Liver (tissue), 9 donors: ENCODE data around the gene PANK2. TPM values are rescaled to one million over a fixed set of nuclear protein-coding genes. Genes with fewer than 3 reads are reported as not detected.

Source experiments
- DNase-seq: peaks from one replicate; pipeline ENCODE4 v3.0.0-alpha.2; 2017; ENCODE audit warnings: low spot score
- H3K27ac ChIP-seq, 2 donors: one replicate each; pipeline ENCODE4 v1.7.0; 2013; ENCODE audit warnings: inconsistent platforms in 2 of 2, low read length in 2 of 2, control low read depth in 1 of 2, low read depth in 1 of 2, mild to moderate bottlenecking in 1 of 2
- H3K27me3 ChIP-seq, 4 donors: one replicate each; pipeline versions ENCODE4 v1.6.1 to v1.7.0; 2013; ENCODE audit warnings: low read length in 3 of 4, inconsistent platforms in 1 of 4, mild to moderate bottlenecking in 1 of 4, moderate library complexity in 1 of 4; ENCODE audit not compliant: control insufficient read depth in 4 of 4, insufficient read depth in 4 of 4
- H3K36me3 ChIP-seq, 4 donors: one replicate each; pipeline versions ENCODE4 v1.6.1 to v1.7.0; 2013; ENCODE audit warnings: low read length in 3 of 4, mild to moderate bottlenecking in 3 of 4, low read depth in 1 of 4, moderate library complexity in 1 of 4; ENCODE audit not compliant: control insufficient read depth in 4 of 4, insufficient read depth in 3 of 4
- H3K4me1 ChIP-seq, 4 donors: one replicate each; pipeline versions ENCODE4 v1.6.1 to v1.7.0; 2013; ENCODE audit warnings: low read length in 3 of 4, mild to moderate bottlenecking in 3 of 4, moderate library complexity in 1 of 4; ENCODE audit not compliant: control insufficient read depth in 4 of 4, insufficient read depth in 4 of 4
- H3K4me3 ChIP-seq, 3 donors: one replicate each; pipeline versions ENCODE4 v1.6.1 to v1.7.0; 2013; ENCODE audit warnings: low read length in 3 of 3, control low read depth in 1 of 3, low read depth in 1 of 3, mild to moderate bottlenecking in 1 of 3
- H3K9ac ChIP-seq, 2 donors: one replicate each; pipeline ENCODE4 v1.7.0; 2013; ENCODE audit warnings: low read length in 2 of 2, mild to moderate bottlenecking in 2 of 2, moderate library complexity in 2 of 2, control low read depth in 1 of 2, low read depth in 1 of 2
- H3K9me3 ChIP-seq, 4 donors: one replicate each; pipeline versions ENCODE4 v1.6.1 to v1.7.0; 2013; ENCODE audit warnings: low read length in 3 of 4; ENCODE audit not compliant: control insufficient read depth in 4 of 4
- FOXA2 ChIP-seq: IDR thresholded peaks from 2 replicates; pipeline ENCODE4 v1.6.1; 2016; ENCODE audit warnings: antibody characterized with exemption
- GABPA ChIP-seq, 2 donors: IDR thresholded peaks in 1 of 2; conservative IDR thresholded peaks in 1 of 2; 2 replicates each; pipeline ENCODE4 v1.6.1; 2016; ENCODE audit warnings: antibody characterized with exemption in 2 of 2, mild to moderate bottlenecking in 1 of 2, moderate library complexity in 1 of 2
- HNF4G ChIP-seq: IDR thresholded peaks from 2 replicates; pipeline ENCODE4 v1.6.1; 2016; ENCODE audit warnings: antibody characterized with exemption
- NR2F2 ChIP-seq: IDR thresholded peaks from 2 replicates; pipeline ENCODE4 v1.6.1; 2016; ENCODE audit warnings: antibody characterized with exemption
- SP1 ChIP-seq: IDR thresholded peaks from 2 replicates; pipeline ENCODE4 v1.6.1; 2018; ENCODE audit warnings: antibody characterized with exemption, mild to moderate bottlenecking
- TAF1 ChIP-seq: conservative IDR thresholded peaks from 2 replicates; pipeline ENCODE4 v1.6.1; 2016; ENCODE audit warnings: antibody characterized with exemption, mild to moderate bottlenecking
- WGBS: extraction: QIAGEN DNeasy Blood & Tissue Kit; methylation state at CpG from one replicate; pipeline ENCODE4 v1.1.7; 2013; 5-methylcytosine and 5-hydroxymethylcytosine counted together
- polyA plus RNA-seq, 2 donors: library from polyadenylated mRNA; stranded (reverse) in 1 of 2; unstranded in 1 of 2; fragments of 200-250 nt in 1 of 2; fragments of >200 nt in 1 of 2; fragmentation: Nextera tagmentation in 1 of 2; extraction: Ambion mirVana in 1 of 2; gene quantifications; one replicate each; pipeline versions ENCODE4 v1.2.1 to v1.2.3, GENCODE V29; 2013 to 2015
- total RNA-seq, 2 donors: library from RNA; depleted of rRNA; stranded (reverse); fragments of >200 nt; gene quantifications; one replicate each; pipeline ENCODE4 v1.2.3, GENCODE V29; 2014
- TF ChIP-seq, protein P1 (sequence below): fragments of 150-350 bp; IDR thresholded peaks from 2 replicates; pipeline ENCODE4 v1.5.1; 2017; ENCODE audit warnings: improper control_type of control experiment, low read depth, low read length; ENCODE audit not compliant: missing input control
- TF ChIP-seq, protein P2 (sequence below): IDR thresholded peaks from 2 replicates; pipeline ENCODE4 v1.6.1; 2016; ENCODE audit warnings: antibody characterized with exemption
- TF ChIP-seq, protein P3 (sequence below): IDR thresholded peaks from 2 replicates; pipeline ENCODE4 v1.6.1; 2016; ENCODE audit warnings: antibody characterized with exemption
- donor health status: healthy.
- donor health status: healthy.
- donor health status: healthy.
- donor health status: healthy.
- donor health status: healthy.

PANK2 gene
- total and polyA plus RNA-seq, 4 donors, result 10.6 to 27.7 (median 15.9) TPM

DNA sequence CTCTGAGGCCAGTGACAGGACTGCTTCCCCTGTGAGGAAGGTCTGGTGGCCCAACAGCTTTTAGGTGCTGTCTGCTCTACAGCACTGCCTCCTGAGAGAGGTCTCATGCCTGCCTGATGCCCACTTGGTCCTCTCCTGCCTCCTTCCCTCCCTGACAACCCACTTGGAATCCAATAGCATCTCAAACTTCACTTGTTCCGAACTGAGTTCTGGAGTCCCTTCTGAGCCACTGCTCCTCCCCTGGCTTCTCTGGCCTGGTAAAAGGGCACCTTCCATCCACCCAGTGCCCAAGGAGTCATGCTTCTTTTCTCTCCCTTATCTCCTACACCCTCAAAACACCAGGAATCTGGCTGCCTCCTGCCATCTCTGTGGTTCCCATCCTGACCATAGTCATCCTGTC lies 40.6 kb upstream of the PANK2 start (continued):
- TF ChIP-seq, protein P1, sequence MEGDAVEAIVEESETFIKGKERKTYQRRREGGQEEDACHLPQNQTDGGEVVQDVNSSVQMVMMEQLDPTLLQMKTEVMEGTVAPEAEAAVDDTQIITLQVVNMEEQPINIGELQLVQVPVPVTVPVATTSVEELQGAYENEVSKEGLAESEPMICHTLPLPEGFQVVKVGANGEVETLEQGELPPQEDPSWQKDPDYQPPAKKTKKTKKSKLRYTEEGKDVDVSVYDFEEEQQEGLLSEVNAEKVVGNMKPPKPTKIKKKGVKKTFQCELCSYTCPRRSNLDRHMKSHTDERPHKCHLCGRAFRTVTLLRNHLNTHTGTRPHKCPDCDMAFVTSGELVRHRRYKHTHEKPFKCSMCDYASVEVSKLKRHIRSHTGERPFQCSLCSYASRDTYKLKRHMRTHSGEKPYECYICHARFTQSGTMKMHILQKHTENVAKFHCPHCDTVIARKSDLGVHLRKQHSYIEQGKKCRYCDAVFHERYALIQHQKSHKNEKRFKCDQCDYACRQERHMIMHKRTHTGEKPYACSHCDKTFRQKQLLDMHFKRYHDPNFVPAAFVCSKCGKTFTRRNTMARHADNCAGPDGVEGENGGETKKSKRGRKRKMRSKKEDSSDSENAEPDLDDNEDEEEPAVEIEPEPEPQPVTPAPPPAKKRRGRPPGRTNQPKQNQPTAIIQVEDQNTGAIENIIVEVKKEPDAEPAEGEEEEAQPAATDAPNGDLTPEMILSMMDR, result no peak
- TF ChIP-seq TAF1 (no peak), HNF4G (no peak)
- TF ChIP-seq, protein P2, sequence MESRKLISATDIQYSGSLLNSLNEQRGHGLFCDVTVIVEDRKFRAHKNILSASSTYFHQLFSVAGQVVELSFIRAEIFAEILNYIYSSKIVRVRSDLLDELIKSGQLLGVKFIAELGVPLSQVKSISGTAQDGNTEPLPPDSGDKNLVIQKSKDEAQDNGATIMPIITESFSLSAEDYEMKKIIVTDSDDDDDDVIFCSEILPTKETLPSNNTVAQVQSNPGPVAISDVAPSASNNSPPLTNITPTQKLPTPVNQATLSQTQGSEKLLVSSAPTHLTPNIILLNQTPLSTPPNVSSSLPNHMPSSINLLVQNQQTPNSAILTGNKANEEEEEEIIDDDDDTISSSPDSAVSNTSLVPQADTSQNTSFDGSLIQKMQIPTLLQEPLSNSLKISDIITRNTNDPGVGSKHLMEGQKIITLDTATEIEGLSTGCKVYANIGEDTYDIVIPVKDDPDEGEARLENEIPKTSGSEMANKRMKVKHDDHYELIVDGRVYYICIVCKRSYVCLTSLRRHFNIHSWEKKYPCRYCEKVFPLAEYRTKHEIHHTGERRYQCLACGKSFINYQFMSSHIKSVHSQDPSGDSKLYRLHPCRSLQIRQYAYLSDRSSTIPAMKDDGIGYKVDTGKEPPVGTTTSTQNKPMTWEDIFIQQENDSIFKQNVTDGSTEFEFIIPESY, result no peak

DNA sequence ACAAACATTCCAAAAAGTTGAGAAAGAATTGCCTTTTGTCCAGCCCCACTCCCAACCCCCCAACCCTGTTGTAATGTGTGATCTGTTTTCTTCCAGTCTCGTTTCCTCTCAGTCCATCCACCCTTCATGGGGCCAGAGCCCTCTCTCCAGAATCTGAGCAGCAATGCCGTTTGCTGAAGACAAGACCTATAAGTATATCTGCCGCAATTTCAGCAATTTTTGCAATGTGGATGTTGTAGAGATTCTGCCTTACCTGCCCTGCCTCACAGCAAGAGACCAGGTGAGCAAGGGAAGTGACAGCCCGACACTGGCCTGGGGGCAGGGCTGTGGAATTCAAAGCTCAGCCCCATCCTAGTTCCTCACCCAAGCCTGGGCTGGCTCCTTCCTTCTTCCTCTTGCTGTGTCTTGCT lies 34.7 kb upstream of the PANK2 start:
- H3K4me1 ChIP-seq, result no peaks in the 10 kb centered on the region
- no peak overlapping the region for H3K27ac ChIP-seq
- H3K9me3 ChIP-seq, result no peaks in the 10 kb centered on the region
- H3K27me3 ChIP-seq, result no peaks in the 10 kb centered on the region
- H3K36me3 ChIP-seq, result peaks cover 11 to 22% (median 15%) of the 10 kb centered on the region in 4 donors
- no peak overlapping the region for H3K9ac ChIP-seq
- no peak for DNase-seq
- TF ChIP-seq, protein P2, result no peak
- TF ChIP-seq GABPA (IDR thresholded peaks at IDR 0.05 in 1 of 2, conservative IDR thresholded peaks at IDR 0.05 in 1 of 2), result no peak
- no peak for TF ChIP-seq HNF4G
- TF ChIP-seq, protein P1, result no peak
- no peak overlapping the region for H3K4me3 ChIP-seq
- 82% methylated on average over 4 of the region's 4 CpGs for WGBS

DNA sequence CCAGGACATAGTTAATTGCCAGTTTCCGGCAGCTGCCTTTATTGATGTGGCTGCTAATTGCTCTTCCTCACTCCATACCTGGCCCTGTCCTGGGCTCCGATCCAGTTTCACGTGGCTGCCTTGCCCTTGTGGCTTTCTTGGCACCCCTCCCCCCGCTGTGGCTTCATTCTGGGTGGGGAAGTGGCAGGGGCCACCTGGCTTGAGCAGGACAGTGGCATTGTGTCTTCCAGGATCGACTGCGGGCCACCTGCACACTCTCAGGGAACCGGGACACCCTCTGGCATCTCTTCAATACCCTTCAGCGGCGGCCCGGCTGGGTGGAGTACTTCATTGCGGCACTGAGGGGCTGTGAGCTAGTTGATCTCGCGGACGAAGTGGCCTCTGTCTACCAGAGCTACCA lies 31.8 kb upstream of the PANK2 start:
- no peak for DNase-seq

More for the DNA sequence above, 31.8 kb upstream of the PANK2 start:
- no peaks in the 10 kb centered on the region for H3K9me3 ChIP-seq
- TF ChIP-seq FOXA2 (no peak), NR2F2 (no peak), SP1 (no peak)
- TF ChIP-seq, protein P3, sequence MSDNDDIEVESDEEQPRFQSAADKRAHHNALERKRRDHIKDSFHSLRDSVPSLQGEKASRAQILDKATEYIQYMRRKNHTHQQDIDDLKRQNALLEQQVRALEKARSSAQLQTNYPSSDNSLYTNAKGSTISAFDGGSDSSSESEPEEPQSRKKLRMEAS, result no peak
- no peaks in the 10 kb centered on the region for H3K4me1 ChIP-seq
- 79% methylated on average over 14 of the region's 14 CpGs for WGBS
- H3K27ac ChIP-seq, result no peak overlapping the region
- H3K9ac ChIP-seq, result no peak overlapping the region
- H3K36me3 ChIP-seq, result peaks cover 17 to 39% (median 26%) of the 10 kb centered on the region in 4 donors
- H3K27me3 ChIP-seq, result no peaks in the 10 kb centered on the region
- H3K4me3 ChIP-seq, result no peak overlapping the region
